Osteocyte (in vitro differentiated cells): Measurements from ENCODE around the gene DLG2. TPM values are rescaled to one million over a fixed set of nuclear protein-coding genes. Genes with fewer than 3 reads are reported as not detected.
"Not testable (repeated sequence)": the region's sequence is repeated elsewhere in the genome, so short reads cannot be mapped to it uniquely, and the experiment has no call there.

Source experiments
- DNase-seq: peaks from one replicate; pipeline ENCODE4 v3.0.0; 2021; ENCODE audit warnings: mixed read lengths; ENCODE audit not compliant: unreplicated experiment; ENCODE audit errors: extremely low spot score
- H3K27ac Mint-ChIP-seq: one replicate; pipeline ENCODE4 v1.8.0; 2021; ENCODE audit warnings: mild to moderate bottlenecking, mixed read lengths; ENCODE audit not compliant: unreplicated experiment
- H3K27me3 Mint-ChIP-seq: one replicate; pipeline ENCODE4 v1.8.0; 2021; ENCODE audit warnings: mixed read lengths; ENCODE audit not compliant: unreplicated experiment
- H3K36me3 Mint-ChIP-seq: one replicate; pipeline ENCODE4 v1.8.0; 2021; ENCODE audit warnings: mixed read lengths; ENCODE audit not compliant: unreplicated experiment
- H3K4me1 Mint-ChIP-seq: one replicate; pipeline ENCODE4 v1.8.0; 2021; ENCODE audit warnings: mixed read lengths; ENCODE audit not compliant: unreplicated experiment
- H3K4me3 Mint-ChIP-seq: one replicate; pipeline ENCODE4 v1.8.0; 2021; ENCODE audit warnings: mild to moderate bottlenecking, moderate library complexity, mixed read lengths; ENCODE audit not compliant: unreplicated experiment
- H3K9me3 Mint-ChIP-seq: one replicate; pipeline ENCODE4 v1.8.0; 2021; ENCODE audit warnings: mixed read lengths; ENCODE audit not compliant: unreplicated experiment
- CTCF ChIP-seq: fragments of 200-600 bp; sonication (generic); IDR thresholded peaks from 2 replicates; pipeline ENCODE4 v1.5.0; 2021; ENCODE audit warnings: antibody characterized with exemption, mild to moderate bottlenecking, moderate library complexity
- total RNA-seq: library from RNA; stranded (reverse); gene quantifications from 2 replicates; pipeline ENCODE4 v1.2.1, GENCODE V29; 2021

The DLG2 gene
- total RNA-seq, 1 donor from 2014 or later: 2.1 TPM

DNA sequence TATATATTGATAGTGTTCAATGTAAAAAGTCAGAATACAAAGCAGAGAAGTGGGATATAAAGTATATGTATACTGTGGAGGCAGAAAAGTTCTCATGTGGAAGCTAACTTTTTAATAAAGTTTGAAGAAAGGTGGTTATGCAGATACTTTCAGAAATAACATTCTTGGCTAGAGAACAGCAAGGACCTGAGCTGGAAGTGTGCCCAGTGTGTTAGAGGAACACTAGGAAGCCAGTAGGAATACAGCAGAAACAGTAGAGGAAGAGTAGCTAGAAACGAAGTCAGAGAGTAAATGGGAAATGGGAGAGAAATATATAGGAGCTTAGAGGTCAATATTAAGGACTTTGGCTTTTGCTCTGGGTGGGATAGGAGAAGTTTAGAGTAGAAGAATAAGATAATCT is 1876.1 kb downstream of the DLG2 start:
- Mint-ChIP-seq H3K27ac (no peak overlapping the region), H3K36me3 (no peaks in the 10 kb centered on the region), H3K27me3 (peaks cover 8% of the 10 kb centered on the region), H3K9me3 (no peaks in the 10 kb centered on the region), H3K4me1 (no peaks in the 10 kb centered on the region), H3K4me3 (no peak overlapping the region)
- no peak for TF ChIP-seq CTCF
- DNase-seq: no peak

DNA sequence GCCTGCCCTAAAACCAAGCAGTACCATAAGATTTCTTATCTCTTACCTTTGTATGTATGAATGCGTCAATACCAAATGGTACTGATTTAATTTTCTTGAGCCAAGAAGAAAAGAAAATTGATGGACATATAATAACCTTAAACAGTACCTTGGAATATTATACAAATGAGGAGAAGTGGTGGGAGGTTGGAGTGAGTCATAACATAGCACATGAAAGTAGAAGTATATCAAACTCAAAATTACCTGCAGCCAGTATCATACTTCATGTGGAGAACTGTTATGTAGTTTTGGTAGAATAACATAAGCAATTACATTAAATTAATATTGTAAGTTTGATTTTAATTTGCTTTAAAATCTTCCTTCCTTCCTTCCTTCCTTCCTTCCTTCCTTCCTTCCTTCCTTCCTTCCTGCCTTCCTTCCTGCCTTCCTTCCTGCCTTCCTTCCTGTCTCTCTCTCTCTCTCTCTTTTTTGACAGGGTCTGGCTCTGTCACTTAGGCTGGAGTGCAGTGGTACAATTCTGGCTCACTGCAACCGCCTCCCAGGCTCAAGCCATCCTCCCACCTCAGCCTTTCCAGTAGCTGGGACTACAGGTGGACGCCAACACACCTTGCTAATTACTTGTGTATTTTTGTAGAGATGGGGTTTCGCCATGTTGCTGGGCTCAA is 1880.1 kb downstream of the DLG2 start:
- no peak overlapping the region for H3K27ac Mint-ChIP-seq

DNA sequence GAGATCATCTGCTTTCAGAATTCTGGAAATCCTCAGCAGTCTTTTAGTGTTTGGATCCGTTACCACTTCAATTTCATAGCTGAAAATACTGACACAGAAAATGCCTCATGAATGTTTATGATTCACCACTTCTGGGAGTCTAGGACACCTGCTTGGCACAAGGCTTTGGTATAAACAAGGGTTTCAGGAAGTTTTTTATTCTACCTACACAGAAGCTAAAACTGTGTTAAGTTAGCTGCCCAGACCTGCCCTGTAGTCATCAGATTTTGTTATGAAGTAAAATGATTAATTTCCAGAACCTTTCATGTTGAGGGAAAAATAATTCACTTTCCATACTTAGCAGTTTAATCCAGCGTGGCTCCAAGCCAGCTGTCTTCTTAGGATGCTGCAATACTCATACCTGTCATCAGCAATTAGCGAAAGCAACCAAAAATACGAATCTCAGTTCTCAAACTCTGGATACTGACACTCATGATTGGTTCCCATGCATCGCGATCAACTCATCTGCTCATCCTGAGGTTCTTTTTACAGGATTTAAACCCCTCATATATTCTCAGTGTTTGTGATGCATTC is 1882.4 kb downstream of the DLG2 start:
- Mint-ChIP-seq H3K9me3 (no peaks in the 10 kb centered on the region), H3K27me3 (peaks cover 2% of the 10 kb centered on the region), H3K27ac (no peak overlapping the region), H3K4me3 (no peak overlapping the region), H3K4me1 (no peaks in the 10 kb centered on the region), H3K36me3 (no peaks in the 10 kb centered on the region)
- TF ChIP-seq CTCF: no peak
- no peak for DNase-seq

More for the DNA sequence above, 1880.1 kb downstream of the DLG2 start:
- Mint-ChIP-seq H3K36me3 (no peaks in the 10 kb centered on the region), H3K27me3 (peaks cover 8% of the 10 kb centered on the region), H3K9me3 (no peaks in the 10 kb centered on the region), H3K4me1 (no peaks in the 10 kb centered on the region), H3K4me3 (no peak overlapping the region)
- TF ChIP-seq CTCF: no peak
- DNase-seq: no peak

- Mint-ChIP-seq H3K4me3 (no peak overlapping the region), H3K27me3 (peaks cover 8% of the 10 kb centered on the region), H3K27ac (no peak overlapping the region), H3K9me3 (no peaks in the 10 kb centered on the region), H3K36me3 (no peaks in the 10 kb centered on the region), H3K4me1 (no peaks in the 10 kb centered on the region)
- no peak for DNase-seq
- no peak for TF ChIP-seq CTCF
Measured at GRCh38 chr11:83736684-83737083, 1890.5 kb downstream of the DLG2 start.

DNA sequence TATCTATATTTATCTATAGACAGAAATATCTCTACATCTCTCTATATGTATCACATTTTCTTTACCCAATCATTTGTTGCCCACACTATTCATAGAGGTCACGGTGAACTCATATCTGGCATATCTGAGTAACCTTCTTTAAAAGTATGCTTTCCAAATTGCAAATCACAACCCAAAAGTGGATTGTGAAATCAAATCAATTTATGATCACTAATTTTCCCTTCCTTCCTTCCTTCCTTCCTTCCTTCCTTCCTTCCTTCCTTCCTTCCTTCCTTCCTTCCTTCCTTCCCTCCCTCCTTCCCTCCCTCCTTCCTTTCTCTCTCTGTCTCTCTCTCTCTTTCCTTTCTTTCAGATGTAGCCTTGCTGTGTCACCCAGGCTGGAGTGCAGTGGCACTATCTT is 1893.0 kb downstream of the DLG2 start:
- H3K27ac Mint-ChIP-seq: no peak overlapping the region
- H3K36me3 Mint-ChIP-seq: no peaks in the 10 kb centered on the region
- H3K9me3 Mint-ChIP-seq: no peaks in the 10 kb centered on the region
- no peak for DNase-seq
- H3K4me3 Mint-ChIP-seq: no peak overlapping the region
- TF ChIP-seq CTCF: no peak
- no peaks in the 10 kb centered on the region for H3K4me1 Mint-ChIP-seq
- H3K27me3 Mint-ChIP-seq: peaks cover 8% of the 10 kb centered on the region

- H3K27ac Mint-ChIP-seq, H3K4me3 Mint-ChIP-seq, H3K27me3 Mint-ChIP-seq, H3K9me3 Mint-ChIP-seq, DNase-seq, H3K36me3 Mint-ChIP-seq, H3K4me1 Mint-ChIP-seq: not testable (repeated sequence)
Measured at GRCh38 chr11:83731288-83731687, 1895.9 kb downstream of the DLG2 start.
